Gastrocnemius medialis (tissue), 4 donors: Measurements from ENCODE around the gene RNF25.

Experiments
- POLR2A ChIP-seq, 2 donors: fragments of 450-650 bp; IDR thresholded peaks; one replicate each; pipeline ENCODE4 v1.6.1; 2017; ENCODE audit warnings: antibody characterized with exemption in 2 of 2, mild to moderate bottlenecking in 2 of 2, moderate library complexity in 2 of 2
- TF ChIP-seq, protein P1 (sequence below), 5 experiments: fragments of 450-650 bp in 3 of 5; fragments of 200-600 bp in 2 of 5; sonication (generic) in 2 of 5; IDR thresholded peaks in 4 of 5; conservative IDR thresholded peaks in 1 of 5; 1 replicate in 4 of 5; 2 replicates in 1 of 5; pipeline ENCODE4 v1.5.1; 2016 to 2019; ENCODE audit warnings: antibody characterized with exemption in 5 of 5, mild to moderate bottlenecking in 3 of 5, moderate library complexity in 3 of 5

DNA sequence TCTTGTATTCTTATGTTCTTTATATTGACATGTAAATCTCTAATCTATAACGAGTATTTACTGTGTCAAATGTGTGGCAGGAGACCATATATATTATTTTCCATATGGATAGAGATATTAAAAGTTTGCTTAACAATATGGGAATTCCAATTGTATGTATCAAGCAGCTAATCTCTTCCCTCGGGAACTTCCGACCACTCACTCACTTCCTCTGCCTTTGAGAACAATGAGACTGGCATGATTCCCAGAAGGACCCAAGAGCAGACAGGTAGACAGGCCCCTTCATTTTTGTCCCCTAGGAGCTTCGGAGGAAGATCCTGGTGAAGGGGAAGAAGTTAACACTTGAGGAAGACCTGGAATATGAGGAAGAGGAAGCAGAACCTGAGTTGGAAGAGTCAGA, 40.0 kb downstream of the RNF25 start:
- TF ChIP-seq, protein P1, sequence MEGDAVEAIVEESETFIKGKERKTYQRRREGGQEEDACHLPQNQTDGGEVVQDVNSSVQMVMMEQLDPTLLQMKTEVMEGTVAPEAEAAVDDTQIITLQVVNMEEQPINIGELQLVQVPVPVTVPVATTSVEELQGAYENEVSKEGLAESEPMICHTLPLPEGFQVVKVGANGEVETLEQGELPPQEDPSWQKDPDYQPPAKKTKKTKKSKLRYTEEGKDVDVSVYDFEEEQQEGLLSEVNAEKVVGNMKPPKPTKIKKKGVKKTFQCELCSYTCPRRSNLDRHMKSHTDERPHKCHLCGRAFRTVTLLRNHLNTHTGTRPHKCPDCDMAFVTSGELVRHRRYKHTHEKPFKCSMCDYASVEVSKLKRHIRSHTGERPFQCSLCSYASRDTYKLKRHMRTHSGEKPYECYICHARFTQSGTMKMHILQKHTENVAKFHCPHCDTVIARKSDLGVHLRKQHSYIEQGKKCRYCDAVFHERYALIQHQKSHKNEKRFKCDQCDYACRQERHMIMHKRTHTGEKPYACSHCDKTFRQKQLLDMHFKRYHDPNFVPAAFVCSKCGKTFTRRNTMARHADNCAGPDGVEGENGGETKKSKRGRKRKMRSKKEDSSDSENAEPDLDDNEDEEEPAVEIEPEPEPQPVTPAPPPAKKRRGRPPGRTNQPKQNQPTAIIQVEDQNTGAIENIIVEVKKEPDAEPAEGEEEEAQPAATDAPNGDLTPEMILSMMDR (IDR thresholded peaks at IDR 0.05 in 4 of 5, conservative IDR thresholded peaks at IDR 0.05 in 1 of 5): no peak
- TF ChIP-seq POLR2A (IDR thresholded peaks at IDR 0.05): no peak
